Measurements from ENCODE around the gene TCAP.

Gene TCAP

GRCh38 chr17:39642291-39643074 lies 22.7 kb upstream of the TCAP start:
- Histone ChIP-seq H3F3A (ENCODE audit: insufficient read depth) (no peaks in the 10 kb centered on the region), H3K4me2 (ENCODE audit: low read depth, low read length, poor library complexity, severe bottlenecking) (no peak overlapping the region), H3K27ac (ENCODE audit: low read depth, low read length) (no peak overlapping the region), H4K20me1 (ENCODE audit: low read depth, low read length) (no peaks in the 10 kb centered on the region; the same call in 1 of the 2 replicates), H3K27me3 (ENCODE audit: low read length) (no peaks in the 10 kb centered on the region), H2AFZ (ENCODE audit: low read depth, low read length, severe bottlenecking) (no peak overlapping the region), H3K79me2 (ENCODE audit: insufficient read depth, low read length) (peaks cover 76% of the 10 kb centered on the region), H3K9ac (ENCODE audit: low read length) (no peak overlapping the region), H3K9me2 (replicated peaks; ENCODE audit: insufficient read depth, low read length) (no peaks in the 10 kb centered on the region), H3K9me3 (ENCODE audit: insufficient read depth, low read length) (no peaks in the 10 kb centered on the region), H3K4me3 (ENCODE audit: insufficient read depth, low read length, poor library complexity, severe bottlenecking) (no peak overlapping the region), H3K36me3 (ENCODE audit: low read length) (no peaks in the 10 kb centered on the region)
- TF ChIP-seq CTCF (IDR thresholded peaks at IDR 0.05; ENCODE audit: insufficient read depth, low read length, poor library complexity, severe bottlenecking) = no peak
- TF ChIP-seq EZH2phosphoT487 (conservative IDR thresholded peaks at IDR 0.05; ENCODE audit: low read length) = no peak

- H3K9ac ChIP-seq (ENCODE audit: low read length) = no peak overlapping the region
- no peaks in the 10 kb centered on the region for H3F3A ChIP-seq (ENCODE audit: insufficient read depth)
- no peaks in the 10 kb centered on the region for H3K9me3 ChIP-seq (ENCODE audit: insufficient read depth, low read length)
- H3K4me2 ChIP-seq (ENCODE audit: low read depth, low read length, poor library complexity, severe bottlenecking) = no peak overlapping the region
- H4K20me1 ChIP-seq (ENCODE audit: low read depth, low read length) = no peaks in the 10 kb centered on the region; the same call in 1 of the 2 replicates
- H3K27me3 ChIP-seq (ENCODE audit: low read length) = no peaks in the 10 kb centered on the region
- H3K9me2 ChIP-seq (replicated peaks; ENCODE audit: insufficient read depth, low read length) = no peaks in the 10 kb centered on the region
- H2AFZ ChIP-seq (ENCODE audit: low read depth, low read length, severe bottlenecking) = no peak overlapping the region
- no peaks in the 10 kb centered on the region for H3K36me3 ChIP-seq (ENCODE audit: low read length)
- no peak overlapping the region for H3K4me3 ChIP-seq (ENCODE audit: insufficient read depth, low read length, poor library complexity, severe bottlenecking)
- peaks cover 68% of the 10 kb centered on the region for H3K79me2 ChIP-seq (ENCODE audit: insufficient read depth, low read length)
- no peak overlapping the region for H3K27ac ChIP-seq (ENCODE audit: low read depth, low read length)
- TF ChIP-seq CTCF (IDR thresholded peaks at IDR 0.05; ENCODE audit: insufficient read depth, low read length, poor library complexity, severe bottlenecking) (no peak), EZH2phosphoT487 (conservative IDR thresholded peaks at IDR 0.05; ENCODE audit: low read length) (no peak)
Measured at GRCh38 chr17:39643271-39643670, 21.9 kb upstream of the TCAP start.

- H3K36me3 ChIP-seq (ENCODE audit: low read length) = no peaks in the 10 kb centered on the region
- H3K27ac ChIP-seq (ENCODE audit: low read depth, low read length) = no peak overlapping the region
- no peaks in the 10 kb centered on the region for H3F3A ChIP-seq (ENCODE audit: insufficient read depth)
- H3K4me3 ChIP-seq (ENCODE audit: insufficient read depth, low read length, poor library complexity, severe bottlenecking) = no peak overlapping the region
- peaks cover 35% of the 10 kb centered on the region for H3K79me2 ChIP-seq (ENCODE audit: insufficient read depth, low read length)
- TF ChIP-seq EZH2phosphoT487 (conservative IDR thresholded peaks at IDR 0.05; ENCODE audit: low read length) (no peak), CTCF (IDR thresholded peaks at IDR 0.05; ENCODE audit: insufficient read depth, low read length, poor library complexity, severe bottlenecking) (no peak)
- no peaks in the 10 kb centered on the region for H3K9me2 ChIP-seq (replicated peaks; ENCODE audit: insufficient read depth, low read length)
- H4K20me1 ChIP-seq (ENCODE audit: low read depth, low read length) = no peaks in the 10 kb centered on the region; the same call in 1 of the 2 replicates
- no peak overlapping the region for H3K4me2 ChIP-seq (ENCODE audit: low read depth, low read length, poor library complexity, severe bottlenecking)
- H3K9me3 ChIP-seq (ENCODE audit: insufficient read depth, low read length) = no peaks in the 10 kb centered on the region
- no peak overlapping the region for H2AFZ ChIP-seq (ENCODE audit: low read depth, low read length, severe bottlenecking)
- no peaks in the 10 kb centered on the region for H3K27me3 ChIP-seq (ENCODE audit: low read length)
- H3K9ac ChIP-seq (ENCODE audit: low read length) = no peak overlapping the region
Measured at GRCh38 chr17:39647256-39647655, 17.9 kb upstream of the TCAP start.

Data from SU-DHL-6 (cell line).